Endothelial cell of umbilical vein (primary cell): Measurements from ENCODE around the gene B3GAT1. TPM values are rescaled to one million over a fixed set of nuclear protein-coding genes. Genes with fewer than 3 reads are reported as not detected.

Experiments
- BruUV-seq: library from RNA; stranded (reverse); fragments of 400-500 nt; replicated peaks from 2 replicates; lab custom pipeline; 2021; lab: Mats Ljungman, UMichigan
- CTCF ChIA-PET: fragments of 300-600, 350-600 bp; sonication (Branson Sonifier 250); formaldehyde crosslinking; loops from one replicate; lab custom pipeline; 2021; ENCODE audit warnings: antibody characterized with exemption, inconsistent platforms; lab: Charles Lee
- POLR2A ChIA-PET: fragments of 300-600, 350-600 bp; sonication (Branson Sonifier 250); formaldehyde crosslinking; loops from one replicate; lab custom pipeline; 2021; ENCODE audit warnings: antibody characterized with exemption, inconsistent platforms; lab: Charles Lee
- DNase-seq: peaks from one replicate; pipeline ENCODE4 v3.0.0-alpha.2; 2011; ENCODE audit warnings: low read depth, low spot score
- FAIRE-seq: peaks from 2 replicates; lab custom pipeline; 2011; peaks lifted over from hg19 to GRCh38; lab: Jason Lieb, UNC
- H2AFZ ChIP-seq: 2 replicates; pipeline ENCODE4 v1.6.0; 2012; ENCODE audit warnings: low read depth, low read length, control low read depth, inconsistent platforms
- H3K27ac ChIP-seq: 2 replicates; pipeline ENCODE4 v1.5.1; 2011; ENCODE audit warnings: low read depth, mild to moderate bottlenecking, control low read depth, low read length, moderate library complexity; ENCODE audit not compliant: insufficient read depth
- H3K27me3 ChIP-seq, 2 experiments: 2 replicates each; pipeline versions ENCODE4 v1.6.0 to v1.6.1; 2011; ENCODE audit warnings: low read length in 2 of 2, mixed read lengths in 1 of 2; ENCODE audit not compliant: control insufficient read depth in 2 of 2, insufficient read depth in 2 of 2
- H3K36me3 ChIP-seq, 2 experiments: 2 replicates in 1 of 2; 3 replicates in 1 of 2; pipeline ENCODE4 v1.5.1; 2011; ENCODE audit warnings: low read length in 2 of 2, mild to moderate bottlenecking in 1 of 2, moderate library complexity in 1 of 2; ENCODE audit not compliant: control insufficient read depth in 2 of 2, insufficient read depth in 2 of 2; ENCODE audit errors: extremely low read depth in 1 of 2
- H3K4me1 ChIP-seq: 3 replicates; pipeline ENCODE4 v1.5.1; 2011; ENCODE audit warnings: mild to moderate bottlenecking, low read length; ENCODE audit not compliant: control insufficient read depth, insufficient read depth; ENCODE audit errors: extremely low read depth
- H3K4me2 ChIP-seq: 2 replicates; pipeline ENCODE4 v1.6.1; 2011; ENCODE audit warnings: low read length, control low read depth, mixed read lengths; ENCODE audit not compliant: insufficient read depth
- H3K4me3 ChIP-seq, 3 experiments: fragments of 200-600 bp in 1 of 3; sonication (generic), shearing (Covaris generic) in 1 of 3; replicated peaks in 1 of 3; 2 replicates each; pipeline ENCODE4 v1.5.1; 2011 to 2016; ENCODE audit warnings: control low read depth in 3 of 3, low read length in 3 of 3, mild to moderate bottlenecking in 2 of 3, inconsistent platforms in 1 of 3, low read depth in 1 of 3, moderate library complexity in 1 of 3; ENCODE audit not compliant: insufficient read depth in 1 of 3
- H3K79me2 ChIP-seq: 2 replicates; pipeline ENCODE4 v1.6.0; 2012; ENCODE audit warnings: low read length, inconsistent platforms; ENCODE audit not compliant: control insufficient read depth, insufficient read depth
- H3K9ac ChIP-seq: replicated peaks from 2 replicates; pipeline ENCODE3; 2011; ENCODE audit warnings: low read length, control low read depth; ENCODE audit not compliant: insufficient read depth; ENCODE audit errors: extremely low read depth
- H3K9me1 ChIP-seq: replicated peaks from 3 replicates; pipeline ENCODE4 v1.6.0; 2011; ENCODE audit warnings: mild to moderate bottlenecking, low read length; ENCODE audit not compliant: control insufficient read depth, insufficient read depth; ENCODE audit errors: extremely low read depth
- H3K9me3 ChIP-seq: replicated peaks from 2 replicates; pipeline ENCODE4 v1.5.1; 2012; ENCODE audit warnings: low read length, inconsistent platforms; ENCODE audit not compliant: control insufficient read depth, insufficient read depth
- H4K20me1 ChIP-seq: replicated peaks from 2 replicates; pipeline ENCODE3; 2011; ENCODE audit warnings: mild to moderate bottlenecking, low read length; ENCODE audit not compliant: control insufficient read depth, insufficient read depth; ENCODE audit errors: extremely low read depth
- EZH2 ChIP-seq: IDR thresholded peaks from 2 replicates; pipeline ENCODE4 v1.6.1; 2012; ENCODE audit warnings: borderline replicate concordance, low read depth, mild to moderate bottlenecking, moderate library complexity, low read length, inconsistent platforms; ENCODE audit not compliant: severe bottlenecking
- FOS ChIP-seq: IDR thresholded peaks from 2 replicates; pipeline ENCODE4 v1.6.1; 2011; ENCODE audit warnings: mild to moderate bottlenecking, low read length, moderate library complexity, borderline replicate concordance; ENCODE audit not compliant: insufficient read depth
- GATA2 ChIP-seq: IDR thresholded peaks from 2 replicates; pipeline ENCODE4 v1.7.0; 2011; ENCODE audit warnings: low read depth, mild to moderate bottlenecking, moderate library complexity, mixed read lengths, low read length; ENCODE audit not compliant: insufficient read length, insufficient read depth
- JUN ChIP-seq: IDR thresholded peaks from 2 replicates; pipeline ENCODE4 v1.6.1; 2011; ENCODE audit warnings: borderline replicate concordance, low read depth; ENCODE audit not compliant: insufficient read length, insufficient read depth
- MYC ChIP-seq: IDR thresholded peaks from one replicate; pipeline ENCODE4 v1.6.1; 2011; ENCODE audit warnings: mild to moderate bottlenecking, low read depth, low read length
- POLR2A ChIP-seq: IDR thresholded peaks from 2 replicates; pipeline ENCODE4 v1.6.1; 2012; ENCODE audit warnings: low read depth, mild to moderate bottlenecking, control low read depth, low read length
- POLR2AphosphoS5 ChIP-seq: IDR thresholded peaks from 2 replicates; pipeline ENCODE4 v1.6.1; 2012; ENCODE audit warnings: low read depth, mild to moderate bottlenecking, control low read depth, low read length, moderate library complexity; ENCODE audit not compliant: insufficient read depth
- dilution Hi-C: fragments of 300-500 bp; cut with MboI; formaldehyde crosslinking; loops from one replicate; pipeline ENCODE4 v1.15.0; 2019; ENCODE audit warnings: low sequenced_read_pairs; ENCODE audit not compliant: extremely low pct_ligation_motif_present
- intact Hi-C: fragments of 100-400 bp; cut with micrococcal nuclease; formaldehyde crosslinking; loops from one replicate; pipeline ENCODE4 v1.10.0; 2022
- polyA plus RNA-seq, 4 experiments: library from polyadenylated mRNA; depleted of rRNA in 3 of 4; stranded (reverse) in 3 of 4; unstranded in 1 of 4; fragments of >200 nt; gene quantifications; 2 replicates each; pipeline versions ENCODE4 v1.2.1 to v1.2.3, GENCODE V29; 2011 to 2012; ENCODE audit warnings: missing spikeins in 1 of 4
- total RNA-seq: library from RNA; stranded (reverse); gene quantifications from 2 replicates; pipeline ENCODE4 v1.2.3, GENCODE V29; 2021
- TF ChIP-seq, protein P1 (sequence below): IDR thresholded peaks from 2 replicates; pipeline ENCODE4 v1.6.1; 2011; ENCODE audit not compliant: insufficient read depth, insufficient read length

B3GAT1 gene
- total and polyA plus RNA-seq, 2 donors (not counting 3 experiments of a cell fraction or from before 2014, with no cell fraction given), result 0.01 TPM; not detected in 1

DNA sequence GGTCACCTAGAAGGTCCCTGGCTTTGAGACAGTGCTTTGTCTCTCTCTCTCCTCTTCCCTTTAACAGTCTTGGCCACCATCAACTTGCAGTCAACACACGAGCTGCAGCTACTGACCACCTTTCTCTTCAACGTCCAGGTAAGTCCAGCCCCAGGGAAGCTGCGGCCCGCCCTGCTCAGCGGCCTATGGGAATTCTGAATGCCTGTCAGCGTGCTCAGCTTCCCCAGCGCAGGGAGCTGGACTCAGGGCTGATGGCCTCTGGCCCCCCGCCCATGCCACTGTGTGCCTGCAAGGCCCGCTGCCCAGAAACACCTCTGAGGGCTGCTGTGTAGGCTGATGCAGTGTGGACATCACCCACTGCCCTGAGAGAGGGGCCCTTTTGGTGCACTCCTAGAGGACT is 47.8 kb downstream of the B3GAT1 start:
- Histone ChIP-seq H4K20me1 (no peaks in the 10 kb centered on the region), H3K4me2 (no peak overlapping the region)
- no peak for FAIRE-seq

DNA sequence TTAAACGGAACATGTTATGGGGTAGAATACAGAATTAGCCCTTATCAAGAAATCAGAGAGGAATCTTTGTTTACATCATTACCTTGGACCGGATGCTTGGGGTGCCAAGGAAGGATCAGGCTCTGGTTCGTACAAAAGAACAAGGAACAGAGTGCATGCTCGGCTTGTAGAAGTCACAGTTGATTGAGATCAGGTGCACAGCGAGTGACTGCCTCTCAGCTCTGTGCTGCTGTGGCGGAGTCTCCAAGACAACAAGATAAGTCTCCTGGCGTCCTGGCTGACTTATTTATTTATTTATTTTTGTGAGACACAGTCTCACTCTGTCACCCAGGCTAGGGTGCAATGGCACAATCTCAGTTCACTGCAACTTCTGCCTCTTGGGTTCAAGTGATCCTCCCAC is 48.5 kb downstream of the B3GAT1 start:
- no peak overlapping the region for H3K4me3 ChIP-seq
- no peaks in the 10 kb centered on the region for H3K9me3 ChIP-seq
- POLR2A ChIA-PET, result no interaction called here
- H3K4me1 ChIP-seq, result no peaks in the 10 kb centered on the region
- H3K9ac ChIP-seq, result no peak overlapping the region
- no peaks in the 10 kb centered on the region for H3K36me3 ChIP-seq
- FAIRE-seq (no peak), DNase-seq (no peak)
- TF ChIP-seq EZH2 (no peak), FOS (no peak), GATA2 (no peak), MYC (no peak), POLR2A (no peak)
- TF ChIP-seq, protein P1, sequence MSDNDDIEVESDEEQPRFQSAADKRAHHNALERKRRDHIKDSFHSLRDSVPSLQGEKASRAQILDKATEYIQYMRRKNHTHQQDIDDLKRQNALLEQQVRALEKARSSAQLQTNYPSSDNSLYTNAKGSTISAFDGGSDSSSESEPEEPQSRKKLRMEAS, result no peak
- H3K27ac ChIP-seq, result no peak overlapping the region
- no peaks in the 10 kb centered on the region for H4K20me1 ChIP-seq
- CTCF ChIA-PET, result no interaction called here
- H2AFZ ChIP-seq, result no peak overlapping the region
- dilution Hi-C loops, result no loop called here
- H3K9me1 ChIP-seq, result no peaks in the 10 kb centered on the region
- H3K79me2 ChIP-seq, result no peaks in the 10 kb centered on the region
- no peak overlapping the region for H3K4me2 ChIP-seq
- BruUV-seq, result no TSS peak
- intact Hi-C loops, result no loop called here
- no peaks in the 10 kb centered on the region for H3K27me3 ChIP-seq

More for the DNA sequence above, 47.8 kb downstream of the B3GAT1 start:
- no peak for DNase-seq
- TF ChIP-seq EZH2 (no peak), JUN (no peak), POLR2A (no peak), GATA2 (no peak), POLR2AphosphoS5 (no peak), MYC (no peak)
- Histone ChIP-seq H3K9me1 (no peaks in the 10 kb centered on the region), H2AFZ (no peak overlapping the region), H3K4me3 (no peak overlapping the region), H3K27me3 (no peaks in the 10 kb centered on the region), H3K36me3 (no peaks in the 10 kb centered on the region), H3K4me1 (no peaks in the 10 kb centered on the region), H3K27ac (no peak overlapping the region), H3K9ac (no peak overlapping the region), H3K79me2 (no peaks in the 10 kb centered on the region), H3K9me3 (no peaks in the 10 kb centered on the region)
- BruUV-seq, result no TSS peak
- ChIA-PET CTCF (no interaction called here), POLR2A (no interaction called here)
- dilution Hi-C loops (no loop called here), intact Hi-C loops (no loop called here)
